HG03064 (cell line): ENCODE results near the gene KCNQ2.
"Not testable (repeated sequence)": the region's sequence is repeated elsewhere in the genome, so short reads cannot be mapped to it uniquely, and the experiment has no call there.

Experiments
- ATAC-seq: cut with Tn5 transposase; IDR thresholded peaks from one replicate; pipeline ENCODE4 v1.9.1; 2021; ENCODE audit warnings: low read depth; ENCODE audit not compliant: unreplicated experiment

Gene KCNQ2

DNA sequence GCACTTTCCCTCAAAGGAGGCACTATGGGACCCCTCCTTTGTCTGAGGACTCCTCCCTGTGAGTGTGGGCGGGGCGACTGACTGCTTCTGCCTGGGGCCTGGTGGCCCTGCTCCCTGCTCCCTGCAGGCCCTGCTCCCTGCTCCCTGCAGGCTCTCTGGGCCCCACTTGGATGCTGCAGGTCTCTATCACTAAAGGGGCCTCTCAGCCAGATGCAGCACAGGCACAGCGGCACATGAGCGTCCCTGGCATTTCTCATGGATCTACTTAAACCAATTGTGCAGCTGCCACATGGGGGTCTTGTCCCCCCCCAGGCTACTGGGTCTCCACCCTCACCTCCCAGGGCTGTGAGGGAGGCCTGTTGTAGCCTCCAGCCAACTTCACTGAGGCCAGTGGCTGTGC lies 18.6 kb upstream of the KCNQ2 start:
- ATAC-seq: no peak

GRCh38 chr20:63490416-63490815 lies 18.0 kb upstream of the KCNQ2 start:
- no peak for ATAC-seq

DNA sequence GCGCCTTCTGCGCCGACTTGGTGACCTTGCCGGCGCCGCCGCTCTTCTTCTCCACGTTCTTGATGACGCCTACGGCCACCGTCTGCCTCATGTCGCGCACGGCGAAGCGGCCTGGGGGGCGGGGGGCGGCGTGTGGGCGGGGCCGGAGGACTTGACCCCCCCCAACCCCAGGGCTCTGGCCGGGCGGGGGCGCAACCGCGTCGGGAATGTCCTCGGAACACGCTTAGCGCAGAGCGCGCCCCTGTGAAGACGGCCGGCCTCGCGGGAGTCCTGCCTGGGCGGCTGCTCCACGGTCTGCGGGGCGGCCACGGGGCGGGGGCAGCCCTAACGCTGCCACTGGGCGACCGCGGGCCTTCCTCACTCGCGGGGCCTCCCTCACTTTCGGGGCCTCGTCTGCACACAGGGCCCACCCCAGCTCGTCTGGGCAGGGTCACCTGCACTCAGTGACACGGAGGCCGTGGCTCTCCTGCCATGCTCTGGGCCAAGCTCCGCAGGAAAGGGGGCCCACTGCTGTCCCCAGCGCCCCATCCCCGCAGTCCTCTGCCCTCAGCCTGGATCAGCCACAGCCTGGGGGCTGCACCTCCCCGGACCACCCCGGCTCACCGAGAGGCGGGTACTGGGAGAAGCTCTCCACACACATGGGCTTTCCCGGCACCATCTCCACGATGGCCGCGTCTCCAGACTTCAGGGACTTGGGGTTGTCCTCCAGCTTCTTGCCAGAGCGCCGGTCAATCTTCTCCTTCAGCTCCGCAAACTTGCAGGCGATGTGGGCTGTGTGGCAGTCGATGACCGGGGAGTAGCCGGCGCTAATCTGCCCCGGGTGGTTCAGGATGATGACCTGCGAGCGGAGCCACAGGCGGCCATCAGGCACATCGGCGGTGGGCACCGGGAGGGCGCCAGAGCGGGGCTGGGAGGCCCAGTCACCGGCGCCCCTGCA lies 16.1 kb upstream of the KCNQ2 start:
- no peak for ATAC-seq

DNA sequence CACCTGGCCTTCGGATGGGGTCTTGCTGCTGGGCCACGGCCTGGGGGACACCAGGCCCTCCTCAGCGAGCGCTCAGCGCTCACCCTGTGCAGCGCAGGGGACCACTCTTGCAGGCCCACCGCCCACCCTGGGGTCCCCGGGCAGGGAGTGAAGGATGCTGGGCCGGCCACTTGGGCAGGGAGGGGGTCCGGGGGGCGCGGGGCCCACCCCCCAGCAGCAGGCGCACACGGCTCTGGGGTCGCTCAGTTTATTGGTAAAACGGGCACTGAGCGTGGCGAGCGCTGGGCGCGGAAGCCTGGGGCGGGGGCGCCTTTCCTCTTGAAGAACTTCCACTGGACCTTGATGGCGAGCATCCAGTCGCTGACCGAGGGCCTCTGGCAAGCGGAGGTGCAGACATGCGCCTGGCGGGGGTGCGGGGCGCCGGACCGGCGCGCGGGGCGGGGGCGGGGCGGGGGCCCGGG lies 15.4 kb upstream of the KCNQ2 start:
- ATAC-seq: no peak

DNA sequence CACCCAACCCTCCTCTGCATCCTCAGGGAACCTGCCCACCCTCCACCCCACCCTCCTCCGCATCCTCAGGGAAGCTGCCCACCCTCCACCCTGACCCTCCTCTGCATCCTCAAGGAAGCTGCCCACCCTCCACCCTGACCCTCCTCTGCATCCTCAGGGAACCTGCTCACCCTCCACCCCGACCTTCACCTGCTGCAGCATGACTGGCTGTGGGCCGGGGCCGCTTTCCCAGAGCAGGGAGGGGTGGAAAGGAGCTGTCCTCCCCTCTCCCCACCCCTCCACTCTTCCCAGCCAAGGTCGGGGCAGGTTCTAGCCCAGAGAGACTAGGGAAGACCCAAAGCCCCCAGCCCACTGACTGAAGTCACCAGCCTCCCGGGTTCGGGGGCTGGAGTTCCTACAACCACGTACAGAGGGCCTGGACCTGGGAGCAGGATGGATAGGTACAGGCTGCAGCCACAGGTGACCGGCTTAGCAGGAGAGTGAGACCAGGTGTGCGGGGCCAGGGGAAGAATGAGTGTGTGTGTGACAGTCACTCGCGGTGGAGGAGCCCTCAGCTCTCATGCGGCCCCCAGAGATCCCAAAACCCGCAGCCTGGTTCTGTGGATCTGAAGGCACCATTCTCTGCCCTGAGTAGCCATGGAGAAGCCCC lies 14.8 kb upstream of the KCNQ2 start:
- ATAC-seq: no peak

- ATAC-seq: no peak
These were observed 13.9 kb upstream of the KCNQ2 start for GRCh38 chr20:63486300-63486855.

- ATAC-seq: no peak
These were observed 12.4 kb upstream of the KCNQ2 start for GRCh38 chr20:63484651-63485403.

- ATAC-seq: no peak
These were observed 11.8 kb upstream of the KCNQ2 start for GRCh38 chr20:63484236-63484635.

DNA sequence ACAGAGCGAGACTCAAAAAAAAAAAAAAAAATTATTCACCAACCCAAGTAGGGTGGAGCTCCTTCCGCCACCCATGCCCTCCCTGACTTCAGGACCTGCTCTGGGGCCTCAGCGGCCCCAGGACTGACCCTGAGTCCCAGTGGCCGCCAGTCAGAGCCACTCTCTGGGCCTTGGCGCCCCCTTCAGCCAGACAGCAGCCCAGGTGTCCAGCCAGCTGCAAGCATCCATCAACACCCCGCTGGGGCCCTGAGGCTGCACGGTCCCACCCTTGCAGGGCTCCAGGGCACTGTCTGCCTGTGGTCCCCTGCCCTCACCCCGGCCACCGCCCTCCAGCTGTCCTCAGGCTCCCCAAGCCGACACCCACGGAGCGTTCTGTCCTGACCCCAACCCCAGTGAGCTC lies 11.4 kb upstream of the KCNQ2 start:
- no peak for ATAC-seq

GRCh38 chr20:63482021-63482587 lies 9.6 kb upstream of the KCNQ2 start:
- no peak for ATAC-seq

DNA sequence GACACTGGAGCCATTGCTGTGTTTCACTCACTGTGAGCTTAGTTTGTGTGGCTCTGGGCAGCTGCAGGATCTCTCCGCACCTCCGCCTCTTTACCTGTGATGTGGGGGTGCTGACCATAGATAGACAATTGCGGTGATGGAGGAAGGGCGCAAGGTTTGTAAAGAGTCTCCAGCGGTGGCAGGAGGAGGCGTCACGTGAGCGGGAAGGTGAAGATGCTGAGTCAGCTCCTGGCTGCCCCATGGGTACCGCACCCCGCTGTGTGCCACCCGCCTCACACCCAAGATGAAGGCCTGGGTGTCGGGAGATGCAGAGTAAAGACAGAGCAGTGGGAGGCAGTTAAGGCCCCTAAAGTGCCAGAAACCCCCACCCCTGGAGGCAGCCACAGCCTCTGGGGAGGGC lies 9.0 kb upstream of the KCNQ2 start:
- ATAC-seq: no peak

- ATAC-seq: not testable (repeated sequence)
These were observed 7.4 kb upstream of the KCNQ2 start for GRCh38 chr20:63479695-63480419.

DNA sequence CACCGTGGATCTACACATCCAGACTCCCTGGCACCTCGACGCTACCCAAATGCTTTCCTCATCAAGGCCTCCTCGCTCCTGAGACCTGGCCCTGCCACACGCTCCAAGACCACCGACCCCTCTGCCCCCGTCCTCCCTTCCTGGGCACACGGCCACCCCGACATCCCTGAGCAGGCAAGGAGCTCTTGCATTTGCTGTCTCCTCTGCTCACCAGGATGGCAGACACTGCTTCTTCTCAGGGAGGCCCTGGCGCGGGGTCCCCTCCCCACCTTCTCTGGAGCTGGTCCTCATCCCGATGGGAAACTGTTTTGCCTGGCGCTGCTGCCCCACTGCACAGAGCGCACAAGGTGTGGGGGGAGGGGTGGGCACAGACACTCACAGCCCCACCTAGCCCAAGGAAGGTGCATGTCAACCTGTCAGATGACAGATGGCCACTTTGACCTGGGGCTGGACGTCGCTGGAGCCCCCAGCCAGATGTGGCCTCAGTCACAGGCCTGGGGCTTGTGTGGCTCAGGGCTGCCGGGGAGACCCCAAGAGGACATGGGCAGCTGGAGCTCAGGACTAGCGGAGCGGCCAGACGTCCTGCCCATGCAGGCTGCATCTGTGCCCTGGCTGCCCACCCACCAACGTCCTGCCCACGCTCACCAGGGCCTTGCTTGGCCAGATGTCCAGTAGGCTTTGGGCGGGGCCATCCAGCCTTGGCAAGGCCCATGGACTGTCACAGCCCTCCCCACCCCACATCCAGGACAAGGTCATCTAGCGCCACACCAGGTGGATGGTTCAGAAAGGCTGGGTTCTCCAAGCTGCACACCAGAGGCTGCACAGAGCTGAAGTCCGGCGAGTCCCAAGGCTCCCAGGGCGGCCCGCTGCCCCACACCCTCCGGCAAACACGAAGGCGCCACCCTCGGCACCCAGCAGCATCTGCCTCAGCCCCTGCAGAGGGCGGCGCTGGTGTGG lies 6.2 kb upstream of the KCNQ2 start:
- ATAC-seq: no peak

- ATAC-seq: no peak
These were observed 5.5 kb upstream of the KCNQ2 start for GRCh38 chr20:63477944-63478343.

GRCh38 chr20:63477061-63477616 lies 4.7 kb upstream of the KCNQ2 start:
- no peak for ATAC-seq

- ATAC-seq: no peak
These were observed 2.8 kb upstream of the KCNQ2 start for GRCh38 chr20:63475209-63475608.

- ATAC-seq: no peak
These were observed 1.3 kb upstream of the KCNQ2 start for GRCh38 chr20:63473555-63474449.
